SJCRH30 (cell line): ENCODE results near the gene C1QTNF1. TPM values are rescaled to one million over a fixed set of nuclear protein-coding genes. Genes with fewer than 3 reads are reported as not detected.

ENCODE experiments used
- DNase-seq, 2 experiments: peaks; one replicate each; pipeline ENCODE4 v3.0.0-alpha.2; 2015 to 2020
- H3K27ac ChIP-seq: fragments of 250-450 bp; sonication (Bioruptor Pico); 2 replicates; pipeline ENCODE4 v1.5.1; 2020; ENCODE audit warnings: mild to moderate bottlenecking, moderate library complexity
- H3K27me3 ChIP-seq: fragments of 250-450 bp; sonication (Bioruptor Pico); 2 replicates; pipeline ENCODE4 v1.5.1; 2020; ENCODE audit warnings: mild to moderate bottlenecking, moderate library complexity
- H3K36me3 ChIP-seq: fragments of 250-450 bp; sonication (Bioruptor Pico); 2 replicates; pipeline ENCODE4 v1.5.1; 2020; ENCODE audit warnings: mild to moderate bottlenecking, moderate library complexity
- H3K4me1 ChIP-seq: fragments of 250-450 bp; sonication (Bioruptor Pico); 2 replicates; pipeline ENCODE4 v1.5.1; 2020; ENCODE audit warnings: mild to moderate bottlenecking, moderate library complexity
- H3K4me3 ChIP-seq: fragments of 250-450 bp; sonication (Bioruptor Pico); 2 replicates; pipeline ENCODE4 v1.5.1; 2020; ENCODE audit warnings: mild to moderate bottlenecking, moderate library complexity
- H3K9me3 ChIP-seq: fragments of 250-450 bp; sonication (Bioruptor Pico); replicated peaks from 2 replicates; pipeline ENCODE4 v1.5.1; 2020; ENCODE audit warnings: mild to moderate bottlenecking, moderate library complexity
- total RNA-seq: library from RNA; depleted of rRNA; stranded (reverse); fragments of >200 nt; shearing (Covaris generic); gene quantifications from 2 replicates; pipeline ENCODE4 v1.2.3, GENCODE V29; 2014

The C1QTNF1 gene
- total RNA-seq, 1 experiment from 2014 or later: 45.7 TPM

- H3K27me3 ChIP-seq: no peaks in the 10 kb centered on the region
- H3K9me3 ChIP-seq: no peaks in the 10 kb centered on the region
- peaks cover 29% of the 10 kb centered on the region for H3K36me3 ChIP-seq
- no peak overlapping the region for H3K27ac ChIP-seq
- no peak for DNase-seq
- peaks cover 18% of the 10 kb centered on the region for H3K4me1 ChIP-seq
- H3K4me3 ChIP-seq: no peak overlapping the region
These were observed 35.8 kb upstream of the C1QTNF1 start for GRCh38 chr17:78988152-78988551.

GRCh38 chr17:78990349-78991016 is 33.5 kb upstream of the C1QTNF1 start:
- Histone ChIP-seq H3K9me3 (no peaks in the 10 kb centered on the region), H3K4me1 (peaks cover 14% of the 10 kb centered on the region), H3K36me3 (peaks cover 49% of the 10 kb centered on the region), H3K27ac (no peak overlapping the region), H3K4me3 (no peak overlapping the region), H3K27me3 (no peaks in the 10 kb centered on the region)
- no peak for DNase-seq

DNA sequence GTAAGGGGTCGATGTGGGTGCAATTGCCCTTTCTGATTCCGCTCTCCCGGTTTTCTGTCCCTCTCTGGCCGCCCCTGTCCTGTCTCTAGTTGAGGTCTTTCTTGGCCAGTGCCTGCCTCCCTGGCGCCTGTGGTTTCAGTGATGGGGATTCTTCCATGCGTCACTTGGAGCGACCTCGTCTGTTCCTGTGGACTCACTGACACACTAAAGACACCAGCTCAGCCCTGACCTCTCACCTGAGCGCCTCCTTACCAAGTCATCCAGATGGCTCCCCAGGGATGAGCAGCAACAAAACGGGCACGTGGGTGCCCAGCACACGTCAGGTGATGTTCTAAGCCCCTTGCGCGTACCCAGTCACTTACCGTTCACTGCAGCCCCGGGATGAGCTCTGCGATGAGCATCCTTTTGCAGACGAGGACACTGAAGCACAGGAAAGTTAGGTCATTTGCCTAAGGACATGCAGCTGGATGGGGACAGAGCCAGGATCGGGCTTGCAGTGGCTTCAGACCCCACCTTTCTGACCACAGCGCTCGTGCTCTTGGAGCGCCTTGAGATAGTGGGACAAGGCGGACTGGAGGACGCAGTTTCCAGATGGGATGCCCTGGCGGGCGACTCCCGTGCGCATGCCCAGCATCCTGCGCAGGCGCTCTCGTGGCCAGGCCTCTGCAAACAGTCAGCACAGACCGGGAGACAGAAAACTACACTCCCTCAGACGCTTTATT is 32.8 kb upstream of the C1QTNF1 start:
- Histone ChIP-seq H3K27ac (no peak overlapping the region), H3K36me3 (peaks cover 50% of the 10 kb centered on the region), H3K4me1 (peaks cover 8% of the 10 kb centered on the region), H3K27me3 (no peaks in the 10 kb centered on the region), H3K4me3 (no peak overlapping the region), H3K9me3 (no peaks in the 10 kb centered on the region)
- DNase-seq: no peak

DNA sequence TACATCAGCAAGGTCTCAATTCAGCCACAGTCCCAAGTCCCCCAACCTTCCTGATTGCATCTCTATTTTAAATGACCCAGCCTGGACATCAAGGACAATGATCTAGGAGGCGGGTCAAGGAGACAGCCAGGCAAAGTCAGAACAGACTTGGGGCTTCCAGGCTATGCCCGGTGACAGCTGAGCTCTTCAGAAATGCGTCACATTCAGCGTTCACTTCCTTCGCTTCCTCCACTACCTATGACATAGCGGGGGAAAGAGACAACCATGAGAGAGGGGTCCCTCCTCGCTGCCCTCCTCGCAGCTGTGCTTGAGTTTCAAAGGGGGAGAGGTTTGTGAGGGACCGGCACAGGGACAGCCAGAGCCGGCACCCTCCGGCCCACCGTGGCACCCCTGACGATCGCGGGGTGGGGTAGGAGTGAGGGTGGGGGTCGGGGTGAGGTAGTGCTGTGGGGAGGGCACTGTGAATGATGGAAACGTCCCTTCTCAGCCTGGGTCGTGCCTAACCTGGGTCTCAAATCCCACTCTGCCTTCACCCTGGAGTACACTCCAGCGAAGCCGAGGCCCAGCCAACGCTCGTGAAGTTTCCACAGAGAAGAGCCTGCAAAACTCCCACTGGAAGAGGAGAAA is 31.9 kb upstream of the C1QTNF1 start:
- peaks cover 58% of the 10 kb centered on the region for H3K36me3 ChIP-seq

DNA sequence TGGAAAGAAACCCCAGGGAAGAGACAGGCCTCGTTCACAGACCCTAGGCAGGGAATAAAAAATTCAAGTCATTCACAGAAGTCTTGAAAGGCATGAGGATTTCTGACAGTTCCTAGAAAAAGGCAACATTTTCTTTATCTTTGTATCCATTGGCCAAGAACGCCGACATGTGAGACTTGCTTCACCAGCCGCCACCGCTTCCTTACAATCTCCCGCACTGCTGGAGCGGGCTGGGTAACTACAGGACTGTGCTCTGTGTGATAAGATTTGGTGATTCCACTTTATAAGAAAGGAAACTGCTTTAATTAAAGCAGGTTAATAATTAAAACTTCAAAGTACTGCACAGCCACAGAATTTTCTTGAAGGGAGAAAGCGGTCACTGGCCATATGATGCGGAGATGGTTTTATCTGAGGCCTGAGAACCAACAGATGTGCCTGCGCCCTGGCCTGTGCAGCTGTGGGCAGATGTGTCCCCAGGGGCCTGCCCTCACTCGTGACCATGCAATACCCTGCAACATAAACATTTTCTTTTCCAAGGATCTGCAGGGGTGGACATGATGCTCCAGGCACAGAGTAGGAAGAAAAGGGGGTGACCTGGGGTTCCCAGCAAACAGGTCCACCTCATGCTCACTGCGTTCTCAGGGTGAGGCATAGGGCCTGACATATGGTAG is 31.3 kb upstream of the C1QTNF1 start:
- Histone ChIP-seq H3K36me3 (peaks cover 62% of the 10 kb centered on the region), H3K27ac (no peak overlapping the region)

More for the DNA sequence above, 31.9 kb upstream of the C1QTNF1 start:
- no peak for DNase-seq
- Histone ChIP-seq H3K9me3 (no peaks in the 10 kb centered on the region), H3K4me3 (no peak overlapping the region), H3K27me3 (no peaks in the 10 kb centered on the region), H3K4me1 (peaks cover 4% of the 10 kb centered on the region; the same call in 1 of the 2 replicates), H3K27ac (no peak overlapping the region)

DNA sequence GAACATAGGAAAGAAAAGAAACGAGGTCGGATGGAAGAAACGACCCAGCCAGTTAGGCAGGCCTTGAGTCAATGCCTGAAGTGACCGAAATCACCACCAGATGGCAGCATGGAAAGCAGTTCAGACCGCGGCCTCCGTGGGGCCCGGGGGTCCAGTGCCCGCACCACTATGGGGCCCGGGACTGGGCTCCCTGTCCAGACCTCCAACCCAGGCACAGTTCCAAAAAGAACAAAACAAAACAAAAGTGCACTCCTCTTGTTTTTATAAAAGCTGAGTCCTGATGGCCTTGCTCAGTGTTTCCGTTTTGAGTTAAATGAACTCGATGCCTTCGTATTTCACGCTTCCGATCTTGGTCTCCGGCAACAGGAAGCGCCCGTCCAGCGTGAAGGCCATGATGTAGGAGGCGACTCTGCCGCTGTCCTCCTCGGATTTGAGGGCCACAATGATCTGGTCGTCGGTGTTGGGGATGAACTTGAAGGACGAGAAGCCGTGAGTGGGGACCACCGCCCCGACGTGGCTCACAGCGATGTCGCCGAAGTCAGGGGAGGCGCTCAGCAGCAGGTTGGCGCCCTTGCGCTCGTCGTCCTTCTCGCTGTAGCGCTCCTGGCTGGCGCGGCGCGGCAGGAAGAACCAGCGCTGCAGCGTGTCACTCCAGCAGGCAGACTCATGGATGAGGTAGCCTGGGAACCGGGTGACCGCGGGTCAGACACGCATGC is 30.6 kb upstream of the C1QTNF1 start:
- peak; percentile 65 to 81 for DNase-seq
- Histone ChIP-seq H3K36me3 (peaks cover 69% of the 10 kb centered on the region), H3K4me3 (no peak overlapping the region), H3K9me3 (no peaks in the 10 kb centered on the region), H3K27me3 (no peaks in the 10 kb centered on the region), H3K27ac (no peak overlapping the region), H3K4me1 (no peaks in the 10 kb centered on the region)

More for the DNA sequence above, 31.3 kb upstream of the C1QTNF1 start:
- DNase-seq: no peak
- no peaks in the 10 kb centered on the region for H3K27me3 ChIP-seq
- no peaks in the 10 kb centered on the region for H3K9me3 ChIP-seq
- no peaks in the 10 kb centered on the region for H3K4me1 ChIP-seq
- H3K4me3 ChIP-seq: no peak overlapping the region

DNA sequence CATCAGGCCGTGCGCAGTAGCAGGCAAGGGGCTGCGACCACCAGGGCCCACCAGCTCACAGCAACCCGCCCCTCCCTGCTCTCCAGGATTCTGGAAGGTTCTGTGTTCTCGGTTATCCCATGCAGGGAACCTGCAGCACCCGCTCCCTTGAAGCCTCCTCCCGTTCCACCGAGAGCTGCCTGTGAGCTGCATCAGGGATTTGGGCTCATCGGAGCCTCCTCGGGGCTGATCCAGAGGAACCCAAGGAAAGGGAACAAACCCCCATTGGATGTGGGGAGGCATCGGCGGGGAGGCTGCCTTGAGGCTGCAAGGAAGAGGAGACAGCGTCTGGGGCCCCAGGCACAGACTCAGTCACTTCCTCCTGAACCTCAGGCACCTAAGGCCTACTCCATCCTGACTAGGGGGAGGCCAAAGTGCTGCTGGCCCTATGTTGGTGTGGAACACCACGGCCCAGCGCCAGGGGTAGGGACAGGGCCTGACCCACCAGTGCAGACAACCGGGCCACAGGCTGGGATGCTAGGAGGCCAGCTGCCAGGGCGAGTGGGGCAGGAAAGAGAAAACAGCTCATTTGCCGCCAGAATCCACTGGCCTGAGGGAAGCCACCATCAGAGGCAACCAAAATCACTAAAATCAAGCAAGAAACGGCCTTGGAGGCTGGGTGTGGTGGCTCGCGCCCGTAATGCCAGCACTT is 29.8 kb upstream of the C1QTNF1 start:
- Histone ChIP-seq H3K36me3 (peaks cover 75% of the 10 kb centered on the region), H3K4me3 (no peak overlapping the region), H3K9me3 (no peaks in the 10 kb centered on the region), H3K27ac (no peak overlapping the region), H3K27me3 (no peaks in the 10 kb centered on the region), H3K4me1 (no peaks in the 10 kb centered on the region)
- no peak for DNase-seq

GRCh38 chr17:78995022-78995760 is 28.8 kb upstream of the C1QTNF1 start:
- H3K4me1 ChIP-seq: no peaks in the 10 kb centered on the region
- H3K9me3 ChIP-seq: no peaks in the 10 kb centered on the region
- DNase-seq: no peak
- no peaks in the 10 kb centered on the region for H3K27me3 ChIP-seq
- H3K4me3 ChIP-seq: no peak overlapping the region
- peaks cover 77% of the 10 kb centered on the region for H3K36me3 ChIP-seq
- H3K27ac ChIP-seq: no peak overlapping the region

DNA sequence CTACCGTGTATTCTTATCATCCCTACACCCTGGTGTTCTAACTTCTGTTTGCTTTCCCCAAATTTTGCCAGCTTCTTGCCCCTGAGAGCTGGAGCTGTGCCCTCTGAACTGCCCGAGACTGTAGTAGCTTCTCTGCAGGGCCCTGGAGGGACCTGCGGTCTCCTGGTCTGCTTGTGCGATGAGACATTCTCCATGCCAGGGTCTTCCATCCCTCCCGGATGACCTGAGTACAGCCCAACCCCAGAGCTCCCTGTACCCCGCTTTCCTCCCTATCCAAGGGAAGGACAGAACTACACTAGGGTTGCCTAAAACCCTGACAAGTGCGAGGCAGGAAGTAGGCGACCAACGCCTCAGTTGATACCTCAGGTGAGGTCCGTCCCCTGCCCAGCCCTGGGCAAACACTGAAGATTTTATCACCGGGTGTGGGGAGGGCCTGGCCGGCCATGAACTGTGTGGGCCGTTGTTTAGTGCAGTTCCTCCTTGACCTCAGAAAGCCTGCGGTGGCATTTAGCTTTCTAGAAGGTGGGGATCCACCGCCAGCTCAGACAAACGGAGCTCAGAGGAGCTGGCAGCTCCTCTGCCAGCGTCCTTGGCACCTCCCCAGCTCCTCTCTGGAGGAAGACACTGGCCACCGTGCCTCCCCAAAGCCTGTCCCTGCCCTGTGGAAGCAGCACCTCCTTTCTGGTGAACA is 28.1 kb upstream of the C1QTNF1 start:
- Histone ChIP-seq H3K9me3 (no peaks in the 10 kb centered on the region), H3K4me3 (no peak overlapping the region), H3K27ac (no peak overlapping the region), H3K27me3 (no peaks in the 10 kb centered on the region), H3K4me1 (no peaks in the 10 kb centered on the region), H3K36me3 (peaks cover 70% of the 10 kb centered on the region)
- DNase-seq: no peak

GRCh38 chr17:78996781-78997201 is 27.2 kb upstream of the C1QTNF1 start:
- Histone ChIP-seq H3K4me3 (no peak overlapping the region), H3K4me1 (no peaks in the 10 kb centered on the region), H3K27me3 (no peaks in the 10 kb centered on the region), H3K9me3 (no peaks in the 10 kb centered on the region), H3K27ac (no peak overlapping the region), H3K36me3 (peaks cover 62% of the 10 kb centered on the region)
- DNase-seq: no peak

GRCh38 chr17:78997231-78997741 is 26.7 kb upstream of the C1QTNF1 start:
- DNase-seq: no peak
- H3K27ac ChIP-seq: no peak overlapping the region
- H3K9me3 ChIP-seq: no peaks in the 10 kb centered on the region
- H3K4me1 ChIP-seq: no peaks in the 10 kb centered on the region
- peaks cover 58% of the 10 kb centered on the region for H3K36me3 ChIP-seq
- H3K27me3 ChIP-seq: no peaks in the 10 kb centered on the region
- no peak overlapping the region for H3K4me3 ChIP-seq

DNA sequence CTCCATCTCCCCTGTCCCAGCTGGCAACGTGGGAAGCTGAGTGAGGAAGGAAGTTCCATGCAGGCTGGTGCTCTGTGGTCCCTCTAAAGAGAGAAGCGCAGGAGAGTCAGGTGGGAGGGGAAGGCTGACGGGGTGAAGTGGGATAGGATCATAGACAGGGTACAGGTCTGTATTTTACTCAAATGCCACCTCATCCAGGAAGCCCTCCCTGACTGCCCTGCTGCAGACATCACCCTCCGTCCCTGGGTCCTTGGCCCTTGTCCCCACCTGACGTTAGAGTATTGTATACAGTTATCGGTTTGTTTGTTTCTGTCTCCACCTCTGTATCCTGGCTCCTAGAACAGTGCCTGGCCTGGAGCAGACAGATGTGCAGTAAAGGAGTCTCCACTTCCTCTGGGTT is 26.1 kb upstream of the C1QTNF1 start:
- no peaks in the 10 kb centered on the region for H3K9me3 ChIP-seq
- no peak overlapping the region for H3K27ac ChIP-seq
- DNase-seq: no peak
- no peaks in the 10 kb centered on the region for H3K27me3 ChIP-seq
- H3K4me1 ChIP-seq: no peaks in the 10 kb centered on the region
- no peak overlapping the region for H3K4me3 ChIP-seq
- H3K36me3 ChIP-seq: peaks cover 58% of the 10 kb centered on the region
